Panc1 (cell line): ENCODE measurements around the gene ZBTB8A. TPM values are rescaled to one million over a fixed set of nuclear protein-coding genes. Genes with fewer than 3 reads are reported as not detected.

Experiments used
- ATAC-seq: fragments of 200-7000 bp; cut with Tn5 transposase; 2 replicates; pipeline ENCODE4 v1.9.1; 2020; ENCODE audit warnings: mild to moderate bottlenecking, moderate library complexity
- BruUV-seq: library from RNA; stranded (reverse); fragments of 400-500 nt; replicated peaks from 2 replicates; lab custom pipeline; 2021; lab: Mats Ljungman, UMichigan
- CTCF ChIA-PET: fragments of 300-600 bp; sonication (Branson Sonifier 250); formaldehyde crosslinking; loops from one replicate; lab custom pipeline; 2022; ENCODE audit warnings: antibody characterized with exemption; lab: Charles Lee
- POLR2A ChIA-PET: fragments of 300-600 bp; sonication (Branson Sonifier 250); formaldehyde crosslinking; loops from one replicate; lab custom pipeline; 2022; ENCODE audit warnings: antibody characterized with exemption; lab: Charles Lee
- DNase-seq: peaks from one replicate; pipeline ENCODE4 v3.0.0-alpha.2; 2010; ENCODE audit warnings: low read depth, low spot score
- H3K27ac ChIP-seq: 2 replicates; pipeline ENCODE4 v1.5.1; 2011; ENCODE audit warnings: mild to moderate bottlenecking, low read length, inconsistent platforms
- H3K27me3 ChIP-seq: fragments of 200-500 bp; sonication (Bioruptor generic); 2 replicates; pipeline ENCODE4 v1.6.0; 2014; ENCODE audit warnings: low read length, inconsistent platforms; ENCODE audit not compliant: control insufficient read depth, insufficient read depth
- H3K36me3 ChIP-seq: fragments of 200-500 bp; sonication (Bioruptor generic); 2 replicates; pipeline ENCODE4 v1.5.1; 2014; ENCODE audit warnings: inconsistent platforms, mild to moderate bottlenecking, low read length, moderate library complexity; ENCODE audit not compliant: control insufficient read depth, insufficient read depth
- H3K4me1 ChIP-seq: 2 replicates; pipeline ENCODE4 v1.5.1; 2011; ENCODE audit warnings: inconsistent platforms, mild to moderate bottlenecking, low read length, moderate library complexity; ENCODE audit not compliant: control insufficient read depth, insufficient read depth
- H3K4me3 ChIP-seq, 2 experiments: 2 replicates each; pipeline ENCODE4 v1.5.1; 2011 to 2012; ENCODE audit warnings: low read depth in 2 of 2, low read length in 2 of 2, mild to moderate bottlenecking in 2 of 2, inconsistent platforms in 1 of 2, moderate library complexity in 1 of 2
- H3K9me3 ChIP-seq: fragments of 200-500 bp; sonication (Bioruptor generic); 2 replicates; pipeline ENCODE4 v1.5.1; 2014; ENCODE audit warnings: low read depth, mild to moderate bottlenecking, inconsistent platforms, low read length, moderate library complexity; ENCODE audit not compliant: control insufficient read depth, insufficient read depth
- CTCF ChIP-seq: fragments of 450-650 bp; IDR thresholded peaks from 2 replicates; pipeline ENCODE4 v1.5.1; 2017; ENCODE audit warnings: mild to moderate bottlenecking
- POLR2AphosphoS5 ChIP-seq: IDR thresholded peaks from 2 replicates; pipeline ENCODE4 v1.6.1; 2012; ENCODE audit warnings: mild to moderate bottlenecking, low read depth, low read length, moderate library complexity
- REST ChIP-seq, 2 experiments: IDR thresholded peaks; 2 replicates each; pipeline ENCODE4 v1.6.1; 2011 to 2012; ENCODE audit warnings: low read depth in 2 of 2, control low read depth in 1 of 2, low read length in 1 of 2, mild to moderate bottlenecking in 1 of 2, moderate library complexity in 1 of 2; ENCODE audit not compliant: insufficient read depth in 1 of 2
- SIN3A ChIP-seq: IDR thresholded peaks from 2 replicates; pipeline ENCODE4 v1.6.1; 2012; ENCODE audit warnings: low read depth, mild to moderate bottlenecking, low read length, moderate library complexity, borderline replicate concordance; ENCODE audit not compliant: insufficient read depth
- TCF7L2 ChIP-seq: IDR thresholded peaks from 2 replicates; pipeline ENCODE4 v1.6.1; 2011; ENCODE audit warnings: mild to moderate bottlenecking, low read depth, low read length, inconsistent platforms
- in situ Hi-C: cut with HindIII; loops from 2 replicates; pipeline ENCODE4 v1.10.0; 2016; ENCODE audit warnings: low sequenced_read_pairs, low pct_unique_long_range_greater_than_20kb
- intact Hi-C: fragments of 100-400 bp; cut with micrococcal nuclease; formaldehyde crosslinking; loops from one replicate; pipeline ENCODE4 v1.10.0; 2022; ENCODE audit not compliant: unreplicated experiment
- total RNA-seq: library from RNA; stranded (reverse); gene quantifications from one replicate; pipeline ENCODE4 v1.2.1, GENCODE V29; 2021; ENCODE audit not compliant: unreplicated experiment

The ZBTB8A gene
- total RNA-seq, 1 experiment from 2014 or later, result 6.5 TPM

DNA sequence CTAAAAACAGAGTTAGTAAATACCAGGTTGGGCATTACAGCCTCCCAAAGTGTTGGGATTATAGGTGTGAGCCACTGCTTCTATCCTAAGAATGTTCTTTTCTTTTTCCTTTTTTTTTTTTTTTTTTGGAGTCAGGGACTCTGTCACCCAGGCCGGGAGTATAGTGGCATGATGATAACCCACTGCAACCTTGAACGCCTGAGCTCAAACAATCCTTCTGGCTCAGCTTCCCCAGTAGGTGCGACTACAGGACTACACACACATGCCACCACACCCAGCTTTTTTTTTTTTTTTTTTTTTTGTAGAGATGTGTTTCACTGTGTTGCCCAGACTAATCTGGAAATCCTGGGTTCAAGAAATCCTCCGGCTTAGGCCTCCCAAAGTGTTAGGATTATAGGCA is 105.2 kb downstream of the ZBTB8A start:
- BruUV-seq, result no TSS peak
- H3K27ac ChIP-seq, result no peak overlapping the region
- TF ChIP-seq REST (IDR thresholded peaks at IDR 0.05; ENCODE audit: insufficient read depth in 1 of 2, low read depth in 2 of 2, low read length in 1 of 2), result no peak
- TF ChIP-seq CTCF, result no peak
- no peak for TF ChIP-seq TCF7L2
- no peak for TF ChIP-seq SIN3A
- TF ChIP-seq POLR2AphosphoS5, result no peak
- H3K27me3 ChIP-seq, result no peaks in the 10 kb centered on the region
- ATAC-seq (no peak), DNase-seq (no peak)
- no peaks in the 10 kb centered on the region; the same call in 1 of the 2 replicates for H3K36me3 ChIP-seq
- intact Hi-C loops, result no loop called here
- ChIA-PET POLR2A (interaction anchor here (0.6 kb wide), 1 partner anchor 30 kb away, joined by 4 read pairs; no protein-coding TSS in a partner anchor), CTCF (no interaction called here)
- H3K4me1 ChIP-seq, result no peaks in the 10 kb centered on the region; the same call in 1 of the 2 replicates
- no peak overlapping the region for H3K4me3 ChIP-seq
- no peaks in the 10 kb centered on the region for H3K9me3 ChIP-seq
- in situ Hi-C loops, result no loop called here

DNA sequence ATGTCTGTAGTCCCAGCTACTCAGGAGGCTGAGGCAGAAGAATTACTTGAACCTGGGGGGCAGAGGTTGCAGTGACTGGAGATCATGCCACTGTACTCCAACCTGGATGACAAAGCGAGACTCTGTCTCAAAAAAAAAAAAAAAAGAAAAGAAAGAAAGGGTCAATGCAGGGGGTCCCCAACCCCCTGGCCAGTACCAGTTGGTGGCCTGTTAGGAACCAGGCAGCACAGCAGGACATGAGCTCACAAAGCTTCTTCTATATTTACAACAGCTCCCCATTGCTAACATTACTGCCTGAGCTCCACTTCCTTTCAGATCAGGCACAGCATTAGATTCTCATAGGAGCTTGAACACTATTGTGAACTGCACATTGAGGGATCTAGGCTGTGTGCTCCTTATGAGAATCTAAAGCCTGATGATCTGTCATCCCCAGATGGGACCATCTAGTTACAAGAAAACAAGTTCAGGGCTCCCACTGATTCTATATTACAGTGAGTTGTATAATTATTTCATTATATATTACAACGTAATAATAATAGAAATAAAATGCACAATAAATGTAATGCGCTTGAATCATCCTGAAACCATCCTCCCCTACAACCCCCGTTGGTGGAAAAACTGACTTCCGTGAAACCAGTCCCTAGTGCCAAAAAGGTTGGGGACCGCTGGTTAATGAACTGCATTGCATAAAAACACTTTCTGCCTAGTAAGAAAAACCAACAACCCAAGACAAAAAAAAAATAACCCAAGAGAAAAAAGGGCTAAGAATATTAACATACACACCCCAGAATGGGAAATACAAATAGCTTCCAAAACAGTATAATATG is 108.3 kb downstream of the ZBTB8A start:
- Histone ChIP-seq H3K36me3 (peaks cover 6% of the 10 kb centered on the region), H3K27ac (no peak overlapping the region), H3K9me3 (no peaks in the 10 kb centered on the region), H3K4me3 (no peak overlapping the region), H3K4me1 (peaks cover 4% of the 10 kb centered on the region; the same call in 1 of the 2 replicates), H3K27me3 (no peaks in the 10 kb centered on the region)
- ATAC-seq (no peak), DNase-seq (no peak)
- TF ChIP-seq SIN3A (no peak), POLR2AphosphoS5 (no peak), REST (IDR thresholded peaks at IDR 0.05; ENCODE audit: insufficient read depth in 1 of 2, low read depth in 2 of 2, low read length in 1 of 2) (no peak), TCF7L2 (no peak), CTCF (no peak)
- no TSS peak for BruUV-seq
- CTCF ChIA-PET, result interaction anchor here (0.6 kb wide), 1 partner anchor 106 kb away, joined by 4 read pairs; no protein-coding TSS in a partner anchor
- in situ Hi-C loops, result no loop called here
- POLR2A ChIA-PET, result no interaction called here
- intact Hi-C loops, result no loop called here
